T-helper 1 cell (primary cell): ENCODE data around the gene BCL11A.

Source experiments
- DNase-seq, 5 donors: peaks; one replicate each; pipeline ENCODE4 v3.0.0-alpha.2; 2012 to 2020

Gene BCL11A

DNA sequence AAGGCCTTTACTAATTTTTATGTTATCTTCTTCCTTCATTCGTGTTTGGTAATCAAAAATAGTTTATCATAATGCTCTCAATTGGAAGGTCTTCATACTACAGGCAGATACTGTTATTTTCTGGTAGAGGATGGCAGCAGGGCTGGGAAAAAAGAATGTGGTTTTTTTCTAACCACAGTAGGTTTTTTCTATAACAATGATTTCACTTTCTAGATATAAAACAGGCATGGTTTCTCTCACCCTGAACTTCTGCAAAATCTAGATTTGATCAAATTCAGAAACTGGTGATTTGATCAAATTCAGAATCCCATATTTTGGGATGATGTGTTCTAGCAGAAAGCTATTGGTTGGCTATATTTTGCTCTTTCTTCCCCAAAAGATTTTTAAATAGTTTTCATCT is 27.6 kb downstream of the BCL11A start:
- DNase-seq: no peak

DNA sequence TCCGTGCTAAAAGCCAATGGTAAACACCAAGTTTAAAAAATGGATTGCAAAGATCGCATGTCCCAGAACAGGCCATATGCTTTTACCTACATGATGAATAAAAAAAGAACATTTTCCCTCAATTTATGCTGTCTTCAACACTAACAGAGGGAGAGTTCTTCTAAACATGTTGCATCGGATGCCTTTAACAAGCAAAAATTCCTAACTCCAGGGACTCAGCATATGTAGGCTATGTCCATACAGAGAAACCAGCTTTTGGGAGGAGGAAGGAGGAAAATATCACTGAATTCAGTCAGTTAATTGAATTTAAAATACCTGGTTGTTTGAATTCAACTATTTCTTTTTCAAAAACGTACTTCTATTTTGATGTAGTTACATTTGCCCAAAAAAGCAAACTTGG is 28.6 kb downstream of the BCL11A start:
- no peak for DNase-seq

DNA sequence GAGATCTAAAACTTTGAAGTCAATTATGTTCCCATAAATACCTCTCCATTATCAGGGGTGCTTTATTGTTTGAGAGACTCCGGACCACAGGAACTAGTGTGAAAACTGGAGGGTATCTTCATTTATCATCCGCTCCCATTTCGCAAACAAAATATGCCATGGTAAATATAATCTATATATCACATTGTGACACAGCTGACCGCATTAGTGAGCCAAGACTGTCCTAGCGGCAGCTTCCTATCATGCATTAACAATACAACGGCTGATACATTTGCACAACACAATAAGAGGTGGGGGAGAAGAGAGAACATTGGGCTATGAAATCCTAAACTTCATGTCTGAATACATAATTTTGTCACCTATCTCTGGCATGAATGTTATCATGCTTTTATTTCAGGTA is 29.5 kb downstream of the BCL11A start:
- DNase-seq: no peak

DNA sequence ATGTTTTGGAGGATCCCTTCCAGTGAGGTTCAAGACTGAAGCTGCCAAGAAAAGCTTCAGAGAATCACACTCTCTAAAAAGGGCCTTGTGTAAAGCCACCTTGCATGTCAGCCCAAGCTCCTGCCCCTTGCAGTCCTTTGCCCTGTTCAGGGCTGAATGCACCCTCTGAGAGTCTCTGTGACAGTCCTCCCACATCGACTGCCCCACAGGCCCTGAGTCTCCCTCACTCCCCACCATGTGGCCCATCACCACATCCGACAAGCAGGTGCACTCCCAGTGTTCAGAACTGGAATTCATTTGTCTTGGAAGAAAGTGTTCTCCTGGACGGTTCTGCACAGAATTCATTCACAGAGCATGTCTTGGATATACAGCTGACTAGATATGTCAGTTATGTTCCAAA is 31.0 kb downstream of the BCL11A start:
- DNase-seq: no peak

DNA sequence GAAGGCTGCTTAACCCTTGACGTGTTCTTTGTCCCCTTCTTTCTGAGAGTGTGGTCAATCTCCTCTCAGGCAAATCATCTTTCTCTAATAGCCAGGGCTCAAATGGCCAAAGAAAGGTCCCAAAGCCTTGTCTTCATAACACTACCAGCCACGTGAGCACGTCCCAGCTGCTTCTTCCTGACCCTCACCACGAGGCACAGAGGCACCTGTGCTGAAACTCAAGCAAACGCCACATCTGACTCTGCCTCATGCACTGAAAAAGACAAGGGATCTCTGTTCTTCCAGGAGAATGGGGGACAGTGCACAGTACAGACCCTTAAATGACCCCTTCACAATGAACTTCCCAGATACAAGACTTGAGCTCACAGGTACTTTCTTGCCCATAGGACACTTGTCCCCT is 31.8 kb downstream of the BCL11A start:
- no peak for DNase-seq

DNA sequence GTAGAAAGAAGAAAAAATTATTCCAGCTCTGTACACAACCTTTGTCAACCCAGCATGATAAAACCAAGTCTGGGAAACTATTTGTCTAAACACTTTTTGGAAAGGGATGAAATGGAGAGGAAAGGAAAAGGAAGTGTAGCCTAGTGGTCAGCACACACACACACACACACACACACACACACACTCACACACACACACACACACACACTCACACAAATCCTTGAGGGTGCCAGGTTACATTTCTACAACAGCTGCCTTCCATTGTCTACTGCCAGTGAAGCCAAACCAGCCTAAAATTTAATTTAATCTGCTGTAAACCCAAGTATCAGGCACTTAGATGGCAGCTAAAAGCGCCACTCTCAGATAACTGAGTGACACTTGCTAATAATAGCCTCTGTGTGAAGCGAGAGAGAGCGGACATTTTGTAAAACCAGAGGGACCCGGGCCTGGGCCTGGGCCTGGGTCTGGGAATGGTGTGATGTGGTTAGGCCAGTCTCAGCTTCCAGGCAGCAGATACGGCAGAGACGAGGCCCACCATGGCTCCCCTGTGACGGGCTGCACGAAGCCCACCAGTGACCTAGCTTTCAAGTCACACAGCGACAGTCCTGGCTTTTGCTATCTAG is 32.4 kb downstream of the BCL11A start:
- no peak for DNase-seq

DNA sequence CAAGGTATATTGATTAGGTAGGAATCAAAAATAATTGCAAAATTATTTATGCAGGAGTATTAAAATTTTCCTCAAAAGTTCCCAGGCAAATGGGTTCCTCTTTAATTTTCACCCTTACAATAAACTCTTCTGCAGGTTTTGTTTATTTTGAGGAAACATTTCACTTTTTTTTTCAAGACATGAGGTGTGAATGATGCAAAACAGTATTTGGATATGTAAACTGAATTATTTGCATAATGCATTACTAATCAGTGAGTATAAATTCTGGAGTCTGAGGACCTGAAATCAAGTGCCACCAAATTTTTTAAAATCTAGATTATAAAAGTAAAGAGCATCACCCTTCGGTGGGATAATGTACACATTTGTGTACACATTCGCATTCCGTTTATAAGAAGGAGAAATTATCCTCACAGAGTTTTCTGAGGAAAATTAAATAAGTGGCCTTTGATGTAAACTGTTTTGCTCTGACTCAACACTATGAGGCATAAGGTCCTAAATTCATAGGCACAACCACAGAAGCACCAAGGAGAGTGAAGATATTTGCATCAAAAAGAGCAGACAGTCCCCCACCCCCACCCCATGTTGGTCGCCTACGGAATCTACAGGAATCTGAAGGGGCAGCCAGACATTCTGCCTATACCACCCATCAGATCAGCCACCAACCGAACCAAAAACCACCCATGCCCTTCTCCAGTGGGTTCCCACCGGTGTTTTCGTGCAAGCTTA is 33.1 kb downstream of the BCL11A start:
- no peak for DNase-seq

DNA sequence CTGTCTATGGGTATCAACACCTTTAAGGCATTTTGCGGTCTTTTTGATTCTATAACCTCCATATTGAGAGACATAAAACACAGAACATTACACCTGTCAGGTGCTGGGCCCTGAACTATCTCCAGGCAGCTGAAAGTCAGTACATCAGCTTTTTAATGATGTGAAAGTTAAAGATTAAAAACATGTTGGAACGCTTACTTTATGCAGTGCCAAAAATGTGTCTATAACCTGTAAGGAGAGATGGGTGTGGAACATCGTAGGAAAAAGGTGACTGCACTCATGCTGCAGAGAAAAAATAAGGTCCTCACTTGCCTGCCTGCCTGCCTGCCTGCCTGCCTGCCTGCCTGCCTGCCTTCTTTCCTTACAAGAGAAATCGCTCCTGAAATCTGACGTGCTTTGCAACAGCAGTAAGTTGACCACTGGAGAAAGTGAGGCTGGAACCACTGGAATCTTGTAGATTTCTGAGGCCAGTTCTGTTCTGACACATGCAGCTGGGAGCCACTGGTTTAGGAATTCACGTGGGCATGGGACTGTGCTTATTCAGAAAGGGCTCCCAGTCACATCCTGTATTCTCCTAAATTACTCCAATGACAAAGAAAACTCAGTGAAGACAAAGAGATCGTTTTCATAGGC is 34.1 kb downstream of the BCL11A start:
- DNase-seq: no peak

DNA sequence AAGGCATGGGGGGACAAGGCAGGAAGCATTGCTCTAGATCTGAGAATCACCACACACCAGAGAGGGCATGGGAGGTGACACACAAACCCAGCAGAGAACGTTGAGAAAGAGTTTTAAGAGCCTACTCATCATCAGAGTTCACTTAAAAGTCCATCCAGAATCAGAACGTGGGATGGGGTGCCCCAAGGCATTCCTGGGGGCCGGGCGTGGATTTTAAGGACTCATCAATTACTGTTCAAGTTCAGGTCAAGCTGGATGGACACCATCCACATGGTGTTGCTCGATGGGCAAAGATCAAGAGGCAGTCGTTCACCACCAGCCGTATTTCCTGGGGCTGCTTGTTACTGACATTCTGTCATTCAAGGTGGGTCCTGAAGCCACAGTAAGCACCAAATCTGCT is 34.9 kb downstream of the BCL11A start:
- DNase-seq: no peak

DNA sequence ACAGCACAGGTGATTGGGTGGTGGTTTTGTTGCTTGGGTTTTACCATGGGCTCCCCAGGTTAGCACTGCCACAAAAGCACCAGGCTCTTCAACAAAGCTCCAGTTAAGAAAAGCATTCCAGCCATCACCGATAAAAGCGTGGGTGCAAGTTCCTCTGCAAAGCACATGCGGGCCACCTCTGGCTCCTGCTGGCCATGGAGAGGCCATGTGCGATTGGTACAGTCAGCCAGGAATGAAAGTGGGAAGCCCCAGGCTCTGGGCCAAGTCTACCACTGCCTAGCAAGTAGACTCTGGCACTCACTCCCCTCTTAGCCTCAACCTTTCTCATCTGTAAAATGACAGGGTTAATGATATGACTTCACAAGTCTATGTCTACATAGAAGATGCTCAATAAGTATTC is 36.0 kb downstream of the BCL11A start:
- DNase-seq: no peak

DNA sequence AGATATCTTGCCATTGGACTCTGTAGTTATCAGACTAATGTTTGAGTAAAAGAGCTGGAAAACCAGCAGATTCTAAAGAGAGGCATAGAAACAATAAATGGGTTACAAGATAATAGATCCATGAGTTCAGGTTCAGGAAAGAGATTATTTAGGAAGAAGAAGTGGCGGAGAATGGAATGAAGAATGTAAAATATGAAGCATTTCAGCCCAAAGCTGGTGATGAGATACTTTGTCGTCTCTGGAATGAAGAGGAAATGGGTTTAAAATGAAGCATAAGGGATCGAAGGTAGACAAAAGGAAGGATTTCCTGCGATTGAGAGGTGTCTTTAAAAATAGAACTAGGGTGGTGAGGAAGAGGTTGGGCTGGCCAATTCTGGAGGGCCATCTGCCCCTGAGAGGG is 36.6 kb downstream of the BCL11A start:
- no peak for DNase-seq

DNA sequence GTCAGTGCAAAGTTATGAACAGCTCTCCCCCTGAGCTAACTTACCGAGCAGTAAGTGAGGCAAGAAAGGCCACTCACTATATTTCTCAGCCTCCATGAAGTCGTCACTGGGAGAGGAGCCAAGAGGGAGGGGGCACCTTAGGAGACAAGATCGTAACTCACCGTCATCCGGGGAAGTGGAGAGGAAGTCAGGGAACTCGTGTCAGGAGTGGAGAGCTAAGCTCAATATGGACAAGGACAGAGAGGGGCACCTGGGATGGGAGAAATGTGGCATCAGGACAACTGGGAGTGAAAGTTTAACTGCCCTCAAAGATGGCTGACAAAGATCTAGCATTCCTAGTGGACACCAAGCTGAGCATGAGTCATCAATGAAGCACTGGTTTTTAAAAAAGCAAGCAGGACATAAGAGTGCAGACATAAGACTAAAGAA is 37.1 kb downstream of the BCL11A start:
- DNase-seq: no peak

DNA sequence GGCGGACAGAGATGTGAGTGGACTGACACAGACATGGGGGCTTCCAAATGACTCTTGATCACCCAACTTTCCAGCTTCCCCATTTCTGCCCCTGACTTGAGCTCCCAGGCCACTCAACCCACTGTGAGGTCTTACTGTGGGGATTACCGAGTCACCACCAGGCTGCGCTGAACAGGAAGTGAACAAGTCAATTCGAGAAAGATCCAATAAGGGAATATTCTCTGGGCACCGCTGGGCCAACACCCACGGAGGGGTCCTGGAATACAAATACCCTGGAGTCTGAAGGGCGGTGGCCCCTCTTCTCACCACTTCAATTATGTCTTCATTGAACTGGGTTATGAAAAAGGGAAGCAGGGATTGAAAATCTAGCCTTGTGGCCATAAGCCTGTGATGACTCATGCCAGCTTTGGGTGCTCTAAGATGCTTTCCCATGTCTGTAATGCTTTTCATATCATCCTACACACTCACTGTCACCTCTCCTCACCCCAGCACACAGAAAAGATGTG is 37.7 kb downstream of the BCL11A start:
- DNase-seq: no peak

DNA sequence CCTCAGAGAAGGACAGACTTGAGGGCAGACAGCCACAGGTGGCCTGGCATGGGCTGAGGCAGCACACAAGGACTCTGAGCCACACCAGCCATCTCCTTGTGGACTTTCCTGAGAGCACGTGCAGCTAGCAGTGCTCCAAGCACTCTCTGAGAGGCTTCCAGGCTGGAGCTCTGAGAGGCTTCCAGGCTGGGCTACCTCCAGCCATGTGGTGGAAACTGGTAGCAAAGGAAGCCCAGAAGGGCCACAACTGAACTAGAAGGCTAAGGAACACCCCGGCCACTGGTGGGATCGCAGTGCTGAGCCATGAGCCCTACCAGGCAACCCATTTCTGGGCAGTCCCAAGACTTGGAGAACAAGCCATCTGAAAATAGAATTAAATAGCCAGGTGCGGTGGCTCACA is 39.5 kb downstream of the BCL11A start:
- DNase-seq: no peak

DNA sequence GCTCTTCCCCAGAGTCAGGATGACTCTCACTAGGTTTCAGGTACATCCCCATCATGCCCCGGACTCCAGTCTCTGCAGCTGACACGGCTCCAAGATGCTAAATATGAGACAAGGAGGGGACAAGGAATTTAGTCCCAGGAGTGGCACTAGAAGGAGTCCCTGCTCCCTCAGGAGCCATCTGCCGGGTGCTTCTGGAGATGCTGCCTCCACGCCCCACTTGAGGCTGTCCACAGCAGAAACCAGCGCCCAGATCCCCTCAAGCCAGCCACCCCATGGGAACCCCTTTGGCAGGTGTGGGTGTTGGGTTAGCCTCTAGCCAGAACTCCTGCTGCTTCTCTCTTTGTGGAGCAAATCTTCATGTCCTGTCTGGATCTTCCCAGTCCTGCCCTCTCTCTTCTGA is 40.3 kb downstream of the BCL11A start:
- DNase-seq: no peak

DNA sequence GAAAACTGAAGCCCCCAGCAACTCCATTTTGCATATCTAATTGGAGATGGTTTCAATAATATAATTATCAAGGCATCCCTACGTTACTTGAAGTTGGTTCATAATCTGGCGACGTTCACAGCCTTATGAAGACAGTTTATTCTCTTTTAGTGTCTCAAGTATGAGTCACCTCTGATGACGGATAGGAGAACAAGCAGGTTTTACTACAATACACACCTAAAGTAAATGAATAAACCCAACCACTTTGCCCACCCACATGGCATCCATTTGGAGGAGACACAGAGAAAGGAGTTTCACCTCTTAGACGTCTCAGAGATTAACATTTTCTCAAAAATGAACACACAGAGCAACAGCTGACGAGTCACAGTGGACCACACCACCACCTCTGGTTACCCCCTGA is 40.8 kb downstream of the BCL11A start:
- DNase-seq: no peak

DNA sequence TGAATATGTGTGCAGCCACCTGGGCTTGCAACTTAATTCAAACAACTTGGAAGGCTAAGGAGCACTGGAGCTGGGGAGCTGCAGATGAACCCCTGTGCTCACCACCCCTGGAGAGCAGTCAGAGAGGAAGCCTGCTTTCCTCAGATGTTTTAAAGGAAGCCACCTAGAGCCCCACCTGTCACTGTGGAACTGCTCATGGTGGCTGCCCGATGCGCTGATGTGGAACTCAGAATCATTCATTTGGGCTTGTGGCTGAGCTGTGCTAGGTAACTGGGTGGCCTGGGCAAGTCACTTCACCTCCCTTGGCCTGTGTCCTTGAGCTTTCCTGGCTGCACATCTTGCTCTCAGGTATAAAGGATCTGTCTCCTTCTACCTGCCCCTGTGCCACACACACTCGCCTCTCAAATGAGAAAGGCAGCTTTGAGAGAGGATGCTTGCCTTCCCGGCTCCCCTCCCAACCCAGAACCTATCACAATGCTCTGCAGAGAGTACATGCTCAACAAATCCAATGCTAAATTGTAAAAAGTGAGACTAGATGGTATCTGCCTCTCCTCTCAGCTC is 41.3 kb downstream of the BCL11A start:
- no peak for DNase-seq

DNA sequence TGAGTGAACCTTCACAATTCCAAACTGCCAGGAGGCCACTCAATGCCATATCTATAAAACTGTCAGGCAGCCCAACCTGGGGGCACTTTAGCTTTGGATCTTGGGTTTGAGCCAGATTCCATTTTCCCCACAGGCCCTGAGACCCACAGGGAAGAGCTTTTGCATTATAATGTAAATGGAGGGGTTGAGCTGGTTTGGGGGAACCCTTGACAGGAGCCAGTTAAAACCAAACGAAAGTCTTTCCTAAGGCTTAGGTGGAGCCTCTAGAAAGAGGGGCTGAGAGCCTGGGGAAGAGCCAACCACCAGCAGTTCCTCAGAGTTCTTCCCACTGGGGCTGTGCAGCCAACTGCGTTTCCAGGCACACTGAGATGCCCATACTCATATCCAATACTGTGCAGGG is 42.7 kb downstream of the BCL11A start:
- DNase-seq: no peak

DNA sequence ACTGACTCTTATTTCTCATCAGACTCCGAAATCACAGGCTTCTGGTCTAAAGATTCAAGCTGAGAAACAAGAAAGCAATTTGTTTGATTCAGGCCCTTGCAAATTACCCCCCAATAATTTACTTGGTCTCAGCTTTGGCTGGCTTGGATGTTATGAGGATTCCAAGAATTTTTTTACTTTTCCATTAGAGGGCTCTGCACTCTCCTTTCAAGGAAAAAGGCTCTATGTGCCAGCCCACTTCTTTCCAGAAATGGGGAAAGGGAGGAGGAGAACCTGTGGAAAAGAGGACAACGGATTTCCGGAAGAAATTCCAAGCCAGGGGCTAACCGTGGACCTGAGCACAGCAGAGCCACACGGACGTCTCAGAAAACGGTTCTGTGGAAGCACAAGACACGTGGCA is 44.4 kb downstream of the BCL11A start:
- DNase-seq: no peak

DNA sequence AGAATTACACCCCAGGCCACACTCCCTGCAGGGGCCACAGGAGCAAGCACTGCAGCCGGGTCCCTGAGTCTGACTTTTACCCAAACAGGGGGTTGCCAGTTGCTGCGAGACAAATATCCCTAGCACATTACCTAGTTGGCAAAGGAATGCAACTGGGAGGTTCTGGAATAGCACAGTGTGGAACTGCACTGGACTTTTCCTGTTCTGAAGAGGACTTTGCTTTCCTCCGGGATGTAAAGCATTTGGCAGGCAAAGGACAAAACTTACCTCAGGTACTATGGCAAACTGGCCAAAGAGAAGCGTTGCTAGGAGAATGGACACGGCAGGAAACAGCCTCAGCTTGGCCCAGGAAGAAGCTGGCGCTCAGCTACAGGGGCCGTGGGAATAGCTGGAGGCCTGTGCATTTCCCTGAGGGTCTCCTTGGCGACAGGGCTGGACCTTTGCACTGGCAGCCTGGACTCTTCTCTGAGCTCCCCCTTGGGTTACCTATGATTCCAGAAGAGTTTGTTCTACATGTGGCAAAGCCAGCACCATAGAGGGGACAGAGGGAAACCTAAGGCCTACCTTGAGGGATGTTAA is 45.0 kb downstream of the BCL11A start:
- DNase-seq: no peak

DNA sequence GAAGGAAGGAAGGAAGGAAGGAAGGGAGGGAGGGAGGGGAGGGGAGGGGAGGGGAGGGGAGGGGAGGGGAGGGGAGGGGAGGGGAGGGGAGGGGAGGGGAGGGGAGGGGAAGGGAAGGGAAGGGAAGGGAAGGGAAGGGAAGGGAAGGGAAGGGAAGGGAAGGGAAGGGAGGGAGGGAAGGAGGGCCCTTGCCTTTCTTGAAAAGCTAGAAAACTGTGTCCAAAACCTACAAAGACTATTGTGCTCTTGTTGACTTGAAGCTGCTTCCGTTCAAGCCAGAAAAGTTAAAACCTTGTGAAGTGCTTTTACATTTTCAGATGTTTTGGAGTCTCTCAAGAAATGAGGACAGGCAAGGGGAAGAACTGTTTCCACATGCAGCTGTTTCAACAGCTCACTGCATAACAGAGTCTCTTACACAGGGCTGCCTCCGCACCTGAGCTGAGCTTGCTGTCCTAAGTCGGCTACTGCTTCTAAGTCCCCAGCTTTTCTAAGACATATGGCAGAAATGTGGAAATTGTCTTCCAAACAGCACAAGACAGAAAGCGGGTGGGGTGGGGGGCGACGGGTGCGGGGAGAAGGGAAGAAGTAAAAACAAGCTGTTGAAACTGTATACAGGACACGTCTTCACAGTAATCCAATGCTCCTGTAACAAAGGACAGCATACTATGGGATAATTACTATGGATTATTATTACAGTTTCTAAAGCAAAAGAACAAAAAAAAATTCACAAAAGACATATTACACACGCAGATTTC is 46.1 kb downstream of the BCL11A start:
- DNase-seq: no peak

DNA sequence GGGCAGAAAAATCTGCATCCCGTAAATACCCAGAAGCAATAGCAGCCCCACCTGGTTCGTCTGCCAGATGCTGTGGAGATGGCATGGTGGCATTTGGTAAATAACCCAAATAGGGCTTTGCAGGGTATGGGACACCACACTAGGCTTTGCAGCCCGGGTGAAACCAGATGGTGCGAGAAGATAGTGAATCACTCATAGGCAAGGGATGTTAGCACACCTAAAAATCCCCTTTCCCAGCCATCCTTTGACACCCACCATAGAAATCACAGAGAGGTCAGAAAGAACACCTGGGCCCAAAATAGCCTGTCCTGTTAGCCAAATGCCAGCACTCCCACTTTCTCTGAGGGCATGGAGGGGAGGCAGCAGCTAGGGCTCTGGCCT is 47.6 kb downstream of the BCL11A start:
- DNase-seq: no peak
